SK-N-SH (cell line): ENCODE results near the gene PAX3. TPM values are rescaled to one million over a fixed set of nuclear protein-coding genes. Genes with fewer than 3 reads are reported as not detected.

Source experiments
- CTCF ChIA-PET: fragments of 300-600, 350-600 bp; formaldehyde crosslinking; extraction: SDS; loops from one replicate; lab custom pipeline; 2021; lab: Yijun Ruan, JAX
- POLR2A ChIA-PET: fragments of 350-600 bp; sonication (Branson Sonifier 250); formaldehyde crosslinking; extraction: SDS; loops from one replicate; lab custom pipeline; 2020; ENCODE audit warnings: antibody characterized with exemption, inconsistent platforms; lab: Yijun Ruan, JAX
- DNase-seq: peaks from one replicate; pipeline ENCODE4 v3.0.0; 2012
- H2AFZ ChIP-seq: fragments of 200-600 bp; sonication (generic); 2 replicates; pipeline ENCODE4 v1.8.1; 2016; ENCODE audit warnings: antibody characterized with exemption, mild to moderate bottlenecking, low read depth
- H3F3A ChIP-seq: fragments of 200-600 bp; sonication (generic); replicated peaks from 2 replicates; pipeline ENCODE3; 2016; ENCODE audit warnings: antibody characterized with exemption, mild to moderate bottlenecking; ENCODE audit not compliant: insufficient read depth
- H3K27ac ChIP-seq, 2 experiments: fragments of 200-500 bp in 1 of 2; fragments of 200-600 bp in 1 of 2; sonication (Bioruptor generic) in 1 of 2; sonication (generic), shearing (Covaris generic) in 1 of 2; 2 replicates each; pipeline versions ENCODE4 v1.5.1 to v1.6.1; 2014 to 2016; ENCODE audit warnings: low read depth in 2 of 2, inconsistent platforms in 1 of 2, low read length in 1 of 2, mild to moderate bottlenecking in 1 of 2, mixed read lengths in 1 of 2
- H3K27me3 ChIP-seq: fragments of 200-600 bp; sonication (generic), shearing (Covaris generic); 2 replicates; pipeline ENCODE4 v1.6.1; 2016; ENCODE audit warnings: mixed run types; ENCODE audit not compliant: insufficient read depth
- H3K36me3 ChIP-seq, 2 experiments: fragments of 200-500 bp in 1 of 2; fragments of 200-600 bp in 1 of 2; sonication (Bioruptor generic) in 1 of 2; sonication (generic) in 1 of 2; replicated peaks in 1 of 2; 2 replicates each; pipeline versions ENCODE3 to v1.5.1; 2014 to 2016; ENCODE audit warnings: low read length in 1 of 2, mild to moderate bottlenecking in 1 of 2; ENCODE audit not compliant: insufficient read depth in 2 of 2, control insufficient read depth in 1 of 2
- H3K4me1 ChIP-seq, 2 experiments: fragments of 200-500 bp in 1 of 2; fragments of 200-600 bp in 1 of 2; sonication (Bioruptor generic) in 1 of 2; sonication (generic), shearing (Covaris generic) in 1 of 2; 2 replicates each; pipeline versions ENCODE4 v1.5.1 to v1.6.1; 2014 to 2016; ENCODE audit warnings: low read depth in 1 of 2, low read length in 1 of 2, mixed run types in 1 of 2; ENCODE audit not compliant: insufficient read depth in 2 of 2, control insufficient read depth in 1 of 2
- H3K4me2 ChIP-seq: fragments of 200-600 bp; sonication (generic), shearing (Covaris generic); 2 replicates; pipeline ENCODE4 v1.6.1; 2017; ENCODE audit warnings: mixed run types
- H3K4me3 ChIP-seq, 2 experiments: fragments of 200-500 bp in 1 of 2; fragments of 200-600 bp in 1 of 2; sonication (Bioruptor generic) in 1 of 2; sonication (generic), shearing (Covaris generic) in 1 of 2; 2 replicates each; pipeline versions ENCODE4 v1.5.1 to v1.8.1; 2014 to 2016; ENCODE audit warnings: low read depth in 2 of 2, inconsistent platforms in 1 of 2, low read length in 1 of 2, mild to moderate bottlenecking in 1 of 2, mixed read lengths in 1 of 2, moderate library complexity in 1 of 2
- H3K79me2 ChIP-seq: fragments of 200-600 bp; sonication (generic); 2 replicates; pipeline ENCODE4 v1.8.1; 2017; ENCODE audit warnings: mild to moderate bottlenecking; ENCODE audit not compliant: insufficient read depth
- H3K9ac ChIP-seq: fragments of 200-600 bp; sonication (generic); 2 replicates; pipeline ENCODE4 v1.6.1; 2017; ENCODE audit warnings: mixed run types
- H3K9me2 ChIP-seq: fragments of 200-600 bp; sonication (generic); 2 replicates; pipeline ENCODE4 v1.6.1; 2017; ENCODE audit warnings: mixed run types
- H3K9me3 ChIP-seq: fragments of 200-600 bp; sonication (generic); 2 replicates; pipeline ENCODE4 v1.6.1; 2017; ENCODE audit warnings: mixed run types, mild to moderate bottlenecking, moderate library complexity
- H4K20me1 ChIP-seq: fragments of 200-600 bp; sonication (generic); 2 replicates; pipeline ENCODE4 v1.6.1; 2017; ENCODE audit warnings: mild to moderate bottlenecking, mixed run types; ENCODE audit not compliant: insufficient read depth
- CTCF ChIP-seq: fragments of 200-600 bp; sonication (generic); IDR thresholded peaks from 2 replicates; pipeline ENCODE4 v1.6.1; 2017; ENCODE audit warnings: antibody characterized with exemption, mild to moderate bottlenecking, moderate library complexity
- ELF1 ChIP-seq: IDR thresholded peaks from 2 replicates; pipeline ENCODE4 v1.4.0; 2012
- EP300 ChIP-seq, 2 experiments: IDR thresholded peaks; 2 replicates each; pipeline versions ENCODE4 v1.4.0 to v1.6.1; 2012; ENCODE audit warnings: borderline replicate concordance in 1 of 2, low read depth in 1 of 2, low read length in 1 of 2
- EZH2phosphoT487 ChIP-seq: fragments of 200-600 bp; sonication (generic); IDR thresholded peaks from 2 replicates; pipeline ENCODE4 v1.6.1; 2017; ENCODE audit warnings: low read depth, mixed run types, mild to moderate bottlenecking, antibody characterized with exemption, moderate library complexity, borderline replicate concordance
- FOSL2 ChIP-seq: IDR thresholded peaks from 2 replicates; pipeline ENCODE4 v1.4.0; 2012; ENCODE audit warnings: low read depth, mild to moderate bottlenecking, moderate library complexity, borderline replicate concordance
- FOXJ3 ChIP-seq: sonication (generic); formaldehyde crosslinking; IDR thresholded peaks from 2 replicates; pipeline ENCODE4 v1.5.1; 2020; ENCODE audit warnings: mild to moderate bottlenecking, missing genetic modification reagents
- IRF3 ChIP-seq: fragments of 150-350 bp; IDR thresholded peaks from 2 replicates; pipeline ENCODE4 v1.6.1; 2016; ENCODE audit warnings: mild to moderate bottlenecking, low read depth, low read length
- MAX ChIP-seq: IDR thresholded peaks from 2 replicates; pipeline ENCODE4 v1.4.0; 2012; ENCODE audit warnings: low read depth
- MEF2A ChIP-seq: IDR thresholded peaks from 2 replicates; pipeline ENCODE4 v1.4.0; 2012; ENCODE audit warnings: low read depth, borderline replicate concordance
- NFIC ChIP-seq: IDR thresholded peaks from 2 replicates; pipeline ENCODE4 v1.4.0; 2012; ENCODE audit warnings: borderline replicate concordance
- POLR2AphosphoS5 ChIP-seq: IDR thresholded peaks from 2 replicates; pipeline ENCODE4 v1.6.1; 2012; ENCODE audit warnings: low read depth, low read length
- RCOR1 ChIP-seq: fragments of 150-350 bp; IDR thresholded peaks from 2 replicates; pipeline ENCODE4 v1.6.1; 2017; ENCODE audit warnings: antibody characterized with exemption, low read length
- RXRA ChIP-seq: IDR thresholded peaks from 2 replicates; pipeline ENCODE4 v1.4.0; 2012; ENCODE audit warnings: low read depth, mild to moderate bottlenecking, borderline replicate concordance
- SIN3A ChIP-seq: IDR thresholded peaks from 2 replicates; pipeline ENCODE4 v1.6.1; 2012; ENCODE audit warnings: low read depth, mild to moderate bottlenecking, low read length, moderate library complexity, borderline replicate concordance
- TAF1 ChIP-seq: IDR thresholded peaks from 2 replicates; pipeline ENCODE4 v1.6.1; 2012; ENCODE audit warnings: low read depth, mild to moderate bottlenecking, low read length, moderate library complexity, borderline replicate concordance
- TCF12 ChIP-seq: IDR thresholded peaks from 2 replicates; pipeline ENCODE4 v1.4.0; 2012
- TEAD4 ChIP-seq: IDR thresholded peaks from 2 replicates; pipeline ENCODE4 v1.4.0; 2012; ENCODE audit warnings: mild to moderate bottlenecking, borderline replicate concordance; ENCODE audit not compliant: insufficient read depth
- USF1 ChIP-seq: IDR thresholded peaks from 2 replicates; pipeline ENCODE4 v1.4.0; 2012; ENCODE audit warnings: low read depth, borderline replicate concordance
- ZBTB33 ChIP-seq: IDR thresholded peaks from 2 replicates; pipeline ENCODE4 v1.4.0; 2012; ENCODE audit warnings: low read depth, borderline replicate concordance
- polyA plus RNA-seq, 3 experiments: library from polyadenylated mRNA; depleted of rRNA; stranded (reverse); fragments of >200 nt; gene quantifications; 2 replicates each; pipeline ENCODE4 v1.2.3, GENCODE V29; 2012

Gene PAX3
- polyA plus RNA-seq, 1 of the 3 experiments (the other 2 are of a cell fraction), result not detected

- TF ChIP-seq IRF3 (no peak), RCOR1 (no peak)
Observed at GRCh38 chr2:222238072-222238471, 60.7 kb downstream of the PAX3 start (continued).

GRCh38 chr2:222232839-222233238 is 66.0 kb downstream of the PAX3 start:
- H3K79me2 ChIP-seq, result no peaks in the 10 kb centered on the region
- no peak overlapping the region for H2AFZ ChIP-seq
- H3K4me1 ChIP-seq, result no peaks in the 10 kb centered on the region; a peak in 1 of 4 replicates
- no peaks in the 10 kb centered on the region for H4K20me1 ChIP-seq
- H3K9me3 ChIP-seq, result no peaks in the 10 kb centered on the region
- no peak overlapping the region for H3K9ac ChIP-seq
- H3F3A ChIP-seq, result no peaks in the 10 kb centered on the region
- no peaks in the 10 kb centered on the region for H3K27me3 ChIP-seq
- no peak for DNase-seq
- H3K4me3 ChIP-seq, result no peak overlapping the region
- H3K27ac ChIP-seq, result no peak overlapping the region
- no peaks in the 10 kb centered on the region for H3K36me3 ChIP-seq
- ChIA-PET CTCF (no interaction called here), POLR2A (no interaction called here)
- no peaks in the 10 kb centered on the region for H3K9me2 ChIP-seq
- no peak overlapping the region for H3K4me2 ChIP-seq
- TF ChIP-seq SIN3A, result no peak
- TF ChIP-seq ELF1, result no peak
- no peak for TF ChIP-seq MEF2A
- no peak for TF ChIP-seq NFIC
- no peak for TF ChIP-seq RXRA
- TF ChIP-seq USF1, result no peak
- TF ChIP-seq EZH2phosphoT487, result no peak
- no peak for TF ChIP-seq TAF1
- no peak for TF ChIP-seq POLR2AphosphoS5
- TF ChIP-seq ZBTB33, result no peak
- no peak for TF ChIP-seq EP300 (IDR thresholded peaks at IDR 0.05; ENCODE audit: borderline replicate concordance in 1 of 2, low read depth in 1 of 2, low read length in 1 of 2)
- no peak for TF ChIP-seq MAX
- TF ChIP-seq FOXJ3 (CRISPR knock-in tag), result no peak
- TF ChIP-seq FOSL2, result no peak
- TF ChIP-seq CTCF, result no peak
- TF ChIP-seq IRF3, result no peak
- no peak for TF ChIP-seq TCF12
- no peak for TF ChIP-seq TEAD4
